OCI-LY7 (cell line): ENCODE measurements around the gene CA7. TPM values are rescaled to one million over a fixed set of nuclear protein-coding genes. Genes with fewer than 3 reads are reported as not detected.

Source experiments
- BruUV-seq: library from RNA; stranded (reverse); fragments of 400-500 nt; replicated peaks from 2 replicates; lab custom pipeline; 2021; lab: Mats Ljungman, UMichigan
- CTCF ChIA-PET: fragments of 300-600 bp; sonication (Branson Sonifier 250); formaldehyde crosslinking; loops from one replicate; lab custom pipeline; 2022; ENCODE audit warnings: antibody characterized with exemption; ENCODE audit not compliant: unreplicated experiment; lab: Charles Lee
- POLR2A ChIA-PET: fragments of 300-600 bp; sonication (Branson Sonifier 250); formaldehyde crosslinking; loops from one replicate; lab custom pipeline; 2022; ENCODE audit warnings: antibody characterized with exemption; lab: Charles Lee
- DNase-seq: peaks from one replicate; pipeline ENCODE4 v3.0.0-alpha.2; 2015; ENCODE audit warnings: low spot score
- H2AFZ ChIP-seq: fragments of 200-600 bp; sonication (generic), shearing (Covaris generic); 2 replicates; pipeline ENCODE4 v1.6.1; 2014; ENCODE audit warnings: mild to moderate bottlenecking, antibody characterized with exemption, low read length, moderate library complexity
- H3K27ac ChIP-seq: fragments of 200-600 bp; sonication (generic); 2 replicates; pipeline ENCODE4 v1.5.1; 2014; ENCODE audit warnings: mixed run types, low read depth, mild to moderate bottlenecking, moderate library complexity, low read length, inconsistent platforms; ENCODE audit not compliant: poor library complexity, severe bottlenecking
- H3K36me3 ChIP-seq: fragments of 200-600 bp; sonication (generic); 2 replicates; pipeline ENCODE4 v1.6.1; 2014; ENCODE audit warnings: mild to moderate bottlenecking, antibody characterized with exemption, low read length, moderate library complexity, mixed read lengths; ENCODE audit not compliant: insufficient read depth
- H3K4me1 ChIP-seq: fragments of 200-600 bp; sonication (generic); 2 replicates; pipeline ENCODE4 v1.5.1; 2014; ENCODE audit warnings: mild to moderate bottlenecking, low read length; ENCODE audit not compliant: insufficient read depth, poor library complexity, severe bottlenecking
- H3K4me2 ChIP-seq: fragments of 200-600 bp; sonication (generic); 2 replicates; pipeline ENCODE4 v1.6.1; 2014; ENCODE audit warnings: mild to moderate bottlenecking, low read length
- H3K4me3 ChIP-seq: fragments of 200-600 bp; sonication (generic); 2 replicates; pipeline ENCODE4 v1.5.1; 2014; ENCODE audit warnings: mild to moderate bottlenecking, low read depth, low read length; ENCODE audit not compliant: poor library complexity, severe bottlenecking
- H3K79me2 ChIP-seq: fragments of 200-600 bp; sonication (generic); 2 replicates; pipeline ENCODE4 v1.6.1; 2016; ENCODE audit warnings: low read depth, mild to moderate bottlenecking, low read length, moderate library complexity, mixed read lengths; ENCODE audit not compliant: insufficient read depth
- H3K9me2 ChIP-seq: fragments of 200-600 bp; sonication (generic); 2 replicates; pipeline ENCODE4 v1.6.1; 2016; ENCODE audit warnings: mild to moderate bottlenecking, low read length, mixed read lengths; ENCODE audit not compliant: insufficient read depth
- H3K9me3 ChIP-seq: fragments of 200-600 bp; sonication (generic); 2 replicates; pipeline ENCODE4 v1.6.1; 2014; ENCODE audit warnings: mild to moderate bottlenecking, mixed run types, low read length, mixed read lengths
- H4K20me1 ChIP-seq: fragments of 200-600 bp; sonication (generic); 2 replicates; pipeline ENCODE4 v1.6.1; 2014; ENCODE audit warnings: mild to moderate bottlenecking, antibody characterized with exemption, low read length, moderate library complexity, mixed read lengths; ENCODE audit not compliant: insufficient read depth
- EZH2phosphoT487 ChIP-seq: fragments of 200-600 bp; sonication (generic); IDR thresholded peaks from 2 replicates; pipeline ENCODE4 v1.6.1; 2018; ENCODE audit warnings: low read depth, borderline replicate concordance, mild to moderate bottlenecking, mixed run types, antibody characterized with exemption, low read length, moderate library complexity, mixed read lengths
- intact Hi-C: fragments of 100-400 bp; cut with micrococcal nuclease; formaldehyde crosslinking; loops from one replicate; pipeline ENCODE4 v1.10.0; 2022; ENCODE audit not compliant: unreplicated experiment
- total RNA-seq, 2 experiments: library from RNA; depleted of rRNA in 1 of 2; stranded (reverse); fragments of >200 nt in 1 of 2; shearing (Covaris generic) in 1 of 2; gene quantifications; 2 replicates each; pipeline ENCODE4 v1.2.3, GENCODE V29; 2014 to 2022
- TF ChIP-seq, protein P1 (sequence below): fragments of 200-600 bp; sonication (generic); conservative IDR thresholded peaks from 2 replicates; pipeline ENCODE4 v1.5.1; 2014; ENCODE audit warnings: mild to moderate bottlenecking, antibody characterized with exemption, low read length, moderate library complexity, mixed read lengths

Gene CA7
- total RNA-seq, 2 experiments from 2014 or later: not detected

DNA sequence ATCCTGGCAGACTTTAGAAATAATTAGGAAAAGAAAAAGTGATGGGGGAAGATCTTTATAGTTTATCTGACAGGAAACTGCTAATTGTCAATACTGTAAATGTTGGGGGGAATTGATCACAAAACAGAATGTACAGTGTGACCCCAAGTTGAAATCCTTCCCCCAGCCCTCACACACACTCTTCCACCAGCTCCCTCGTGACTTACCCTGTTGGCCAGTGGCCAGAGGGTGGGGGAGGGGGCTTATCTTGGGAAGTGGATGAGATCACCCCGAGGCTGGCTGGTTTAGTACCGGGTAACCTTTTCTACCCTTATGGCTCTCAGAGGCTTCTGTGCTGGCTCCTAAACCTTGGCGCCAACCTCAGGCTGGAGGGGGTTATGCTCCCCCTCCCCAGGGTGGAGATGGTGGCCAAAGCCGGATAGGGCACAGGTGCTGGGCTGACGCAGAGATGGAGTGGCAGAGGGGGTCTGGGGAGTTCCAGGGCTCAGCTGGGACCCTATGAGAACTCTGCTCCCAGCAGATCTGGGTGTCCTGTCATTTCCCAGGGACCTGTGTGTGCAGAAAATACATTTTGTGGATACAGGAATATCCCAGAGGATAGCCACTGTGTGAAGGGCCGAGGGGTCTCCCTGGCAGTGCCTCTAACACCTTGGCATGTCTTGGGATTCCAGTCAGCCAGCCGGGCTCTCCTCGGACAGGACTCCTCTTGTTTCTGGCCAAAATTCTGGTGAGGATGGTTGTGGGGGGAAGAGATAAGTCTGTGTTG is 55.9 kb downstream of the CA7 start:
- intact Hi-C loops: loop anchor here (5.0 kb wide), 2 partner anchors 32 to 52 kb away; partner anchors contain the start of gene CIAO2B
- no peak for DNase-seq
- CTCF ChIA-PET: no interaction called here
- Histone ChIP-seq H4K20me1 (no peaks in the 10 kb centered on the region), H2AFZ (no peak overlapping the region), H3K36me3 (no peaks in the 10 kb centered on the region), H3K27ac (no peak overlapping the region), H3K4me1 (no peaks in the 10 kb centered on the region), H3K9me2 (no peaks in the 10 kb centered on the region), H3K4me2 (no peak overlapping the region), H3K9me3 (no peaks in the 10 kb centered on the region), H3K79me2 (no peaks in the 10 kb centered on the region), H3K4me3 (no peak overlapping the region)
- BruUV-seq: no TSS peak
- POLR2A ChIA-PET: no interaction called here
- TF ChIP-seq, protein P1, sequence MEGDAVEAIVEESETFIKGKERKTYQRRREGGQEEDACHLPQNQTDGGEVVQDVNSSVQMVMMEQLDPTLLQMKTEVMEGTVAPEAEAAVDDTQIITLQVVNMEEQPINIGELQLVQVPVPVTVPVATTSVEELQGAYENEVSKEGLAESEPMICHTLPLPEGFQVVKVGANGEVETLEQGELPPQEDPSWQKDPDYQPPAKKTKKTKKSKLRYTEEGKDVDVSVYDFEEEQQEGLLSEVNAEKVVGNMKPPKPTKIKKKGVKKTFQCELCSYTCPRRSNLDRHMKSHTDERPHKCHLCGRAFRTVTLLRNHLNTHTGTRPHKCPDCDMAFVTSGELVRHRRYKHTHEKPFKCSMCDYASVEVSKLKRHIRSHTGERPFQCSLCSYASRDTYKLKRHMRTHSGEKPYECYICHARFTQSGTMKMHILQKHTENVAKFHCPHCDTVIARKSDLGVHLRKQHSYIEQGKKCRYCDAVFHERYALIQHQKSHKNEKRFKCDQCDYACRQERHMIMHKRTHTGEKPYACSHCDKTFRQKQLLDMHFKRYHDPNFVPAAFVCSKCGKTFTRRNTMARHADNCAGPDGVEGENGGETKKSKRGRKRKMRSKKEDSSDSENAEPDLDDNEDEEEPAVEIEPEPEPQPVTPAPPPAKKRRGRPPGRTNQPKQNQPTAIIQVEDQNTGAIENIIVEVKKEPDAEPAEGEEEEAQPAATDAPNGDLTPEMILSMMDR: no peak
- TF ChIP-seq EZH2phosphoT487: no peak

GRCh38 chr16:66900721-66901441 is 56.7 kb downstream of the CA7 start:
- DNase-seq: no peak
- Histone ChIP-seq H3K36me3 (no peaks in the 10 kb centered on the region), H3K4me2 (no peak overlapping the region), H3K79me2 (no peaks in the 10 kb centered on the region), H2AFZ (no peak overlapping the region), H3K4me3 (no peak overlapping the region), H3K27ac (no peak overlapping the region), H3K9me3 (no peaks in the 10 kb centered on the region), H4K20me1 (no peaks in the 10 kb centered on the region), H3K9me2 (no peaks in the 10 kb centered on the region), H3K4me1 (no peaks in the 10 kb centered on the region)
- intact Hi-C loops: no loop called here
- ChIA-PET CTCF (no interaction called here), POLR2A (no interaction called here)
- TF ChIP-seq EZH2phosphoT487: no peak
- TF ChIP-seq, protein P1: no peak
- no TSS peak for BruUV-seq

DNA sequence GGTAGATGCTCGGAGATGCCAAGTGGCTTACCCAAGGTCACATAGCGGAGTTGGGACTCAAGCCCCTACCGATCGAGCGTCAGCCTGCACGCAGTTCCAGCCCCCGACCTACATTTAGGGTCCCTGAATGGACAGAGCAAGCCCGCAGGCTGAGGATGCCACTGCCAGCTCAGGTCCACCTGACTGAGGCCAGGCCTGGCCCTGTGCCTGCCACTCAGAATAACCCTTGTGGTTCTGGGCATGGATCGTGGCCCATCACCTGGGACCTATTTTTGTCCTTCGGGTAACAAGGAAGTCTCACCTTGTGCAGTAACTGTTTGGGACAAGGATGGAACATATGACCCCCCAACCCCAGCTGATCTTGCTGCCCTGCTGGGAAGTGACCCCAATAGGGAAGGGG is 57.4 kb downstream of the CA7 start:
- TF ChIP-seq, protein P1: no peak
- TF ChIP-seq EZH2phosphoT487: no peak
- Histone ChIP-seq H3K9me3 (no peaks in the 10 kb centered on the region), H3K79me2 (no peaks in the 10 kb centered on the region), H3K4me2 (no peak overlapping the region), H3K4me1 (no peaks in the 10 kb centered on the region), H3K9me2 (no peaks in the 10 kb centered on the region), H3K4me3 (no peak overlapping the region), H3K36me3 (no peaks in the 10 kb centered on the region), H2AFZ (no peak overlapping the region), H4K20me1 (no peaks in the 10 kb centered on the region), H3K27ac (no peak overlapping the region)
- ChIA-PET POLR2A (no interaction called here), CTCF (no interaction called here)
- intact Hi-C loops: no loop called here
- no peak for DNase-seq
- BruUV-seq: no TSS peak
